NCI-H524 treated with DMSO at 0.1 percent for 48 hours (cell line): ENCODE measurements around the gene SLC1A3.
"Not testable (repeated sequence)": the region's sequence is repeated elsewhere in the genome, so short reads cannot be mapped to it uniquely, and the experiment has no call there.

Source experiments
- DNase-seq: peaks from one replicate; lab custom pipeline; 2025; lab: John Stamatoyannopoulos, UW

Gene SLC1A3

GRCh38 chr5:36630201-36631145 is 24.1 kb downstream of the SLC1A3 start:
- no peak for DNase-seq

- no peak for DNase-seq
Observed at GRCh38 chr5:36631154-36631553, 24.7 kb downstream of the SLC1A3 start.

- no peak for DNase-seq
Observed at GRCh38 chr5:36631620-36632362, 25.4 kb downstream of the SLC1A3 start.

GRCh38 chr5:36632363-36632664 is 25.9 kb downstream of the SLC1A3 start:
- no peak for DNase-seq

- no peak for DNase-seq
Observed at GRCh38 chr5:36635721-36636390, 29.4 kb downstream of the SLC1A3 start.

- no peak for DNase-seq
Observed at GRCh38 chr5:36637101-36637500, 30.7 kb downstream of the SLC1A3 start.

- DNase-seq: no peak
Observed at GRCh38 chr5:36637516-36637915, 31.1 kb downstream of the SLC1A3 start.

GRCh38 chr5:36638056-36638455 is 31.6 kb downstream of the SLC1A3 start:
- no peak for DNase-seq

GRCh38 chr5:36640949-36641348 is 34.5 kb downstream of the SLC1A3 start:
- DNase-seq: no peak

GRCh38 chr5:36641431-36641830 is 35.0 kb downstream of the SLC1A3 start:
- DNase-seq: no peak

- no peak for DNase-seq
Observed at GRCh38 chr5:36642089-36642488, 35.7 kb downstream of the SLC1A3 start.

- DNase-seq: no peak
Observed at GRCh38 chr5:36643162-36643561, 36.8 kb downstream of the SLC1A3 start.

GRCh38 chr5:36643841-36644240 is 37.4 kb downstream of the SLC1A3 start:
- not testable (repeated sequence) for DNase-seq

- DNase-seq: no peak
Observed at GRCh38 chr5:36644727-36645126, 38.3 kb downstream of the SLC1A3 start.

- no peak for DNase-seq
Observed at GRCh38 chr5:36646100-36646499, 39.7 kb downstream of the SLC1A3 start.

- no peak for DNase-seq
Observed at GRCh38 chr5:36646507-36647023, 40.2 kb downstream of the SLC1A3 start.

- DNase-seq: no peak
Observed at GRCh38 chr5:36647046-36647445, 40.6 kb downstream of the SLC1A3 start.

GRCh38 chr5:36648426-36648825 is 42.0 kb downstream of the SLC1A3 start:
- DNase-seq: no peak

GRCh38 chr5:36651761-36652685 is 45.6 kb downstream of the SLC1A3 start:
- no peak for DNase-seq

- DNase-seq: no peak
Observed at GRCh38 chr5:36653044-36653705, 46.8 kb downstream of the SLC1A3 start.

GRCh38 chr5:36654564-36654963 is 48.2 kb downstream of the SLC1A3 start:
- DNase-seq: no peak
